ENCODE data around the gene CLRN2. TPM values are rescaled to one million over a fixed set of nuclear protein-coding genes. Genes with fewer than 3 reads are reported as not detected.

The CLRN2 gene
- total RNA-seq, 1 experiment from 2014 or later, result not detected

DNA sequence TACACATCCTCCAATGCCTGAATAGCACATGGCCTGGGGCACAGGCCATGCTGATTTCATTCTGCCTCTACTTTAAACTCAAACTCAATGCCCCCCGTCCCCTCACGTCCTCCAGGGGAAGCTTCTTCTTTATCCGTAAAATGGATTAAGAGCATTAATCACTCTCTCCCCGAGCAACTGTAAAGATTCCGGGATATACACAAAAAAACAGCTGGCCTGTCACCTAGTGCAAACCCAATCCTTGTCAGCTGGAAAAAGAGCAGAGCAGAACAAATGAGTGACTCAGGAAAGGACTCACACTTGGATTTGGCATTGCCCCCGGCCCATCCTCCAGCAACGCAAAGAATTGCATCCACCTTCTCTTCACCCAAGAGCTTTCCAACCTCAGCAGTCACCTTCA is 10.9 kb upstream of the CLRN2 start:
- in situ Hi-C loops (cut with HindIII; ENCODE audit: low pct_unique_long_range_greater_than_20kb, low sequenced_read_pairs), result no loop called here
- Histone ChIP-seq H3K4me3 (ENCODE audit: low read depth in 2 of 2, low read length in 2 of 2) (no peak overlapping the region), H3K27ac (ENCODE audit: low read length) (no peak overlapping the region), H3K4me1 (ENCODE audit: control insufficient read depth, insufficient read depth, low read length) (no peaks in the 10 kb centered on the region), H3K9me3 (ENCODE audit: control insufficient read depth, insufficient read depth, low read depth, low read length) (no peaks in the 10 kb centered on the region), H3K36me3 (ENCODE audit: control insufficient read depth, insufficient read depth, low read length) (no peaks in the 10 kb centered on the region; the same call in 1 of the 2 replicates), H3K27me3 (ENCODE audit: control insufficient read depth, insufficient read depth, low read length) (no peaks in the 10 kb centered on the region)
- intact Hi-C loops (cut with micrococcal nuclease; ENCODE audit: unreplicated experiment), result no loop called here
- BruUV-seq (replicated peaks), result no TSS peak
- CTCF ChIA-PET, result no interaction called here
- ATAC-seq, result no peak
- DNase-seq (ENCODE audit: low read depth, low spot score), result no peak
- TF ChIP-seq, protein P1, sequence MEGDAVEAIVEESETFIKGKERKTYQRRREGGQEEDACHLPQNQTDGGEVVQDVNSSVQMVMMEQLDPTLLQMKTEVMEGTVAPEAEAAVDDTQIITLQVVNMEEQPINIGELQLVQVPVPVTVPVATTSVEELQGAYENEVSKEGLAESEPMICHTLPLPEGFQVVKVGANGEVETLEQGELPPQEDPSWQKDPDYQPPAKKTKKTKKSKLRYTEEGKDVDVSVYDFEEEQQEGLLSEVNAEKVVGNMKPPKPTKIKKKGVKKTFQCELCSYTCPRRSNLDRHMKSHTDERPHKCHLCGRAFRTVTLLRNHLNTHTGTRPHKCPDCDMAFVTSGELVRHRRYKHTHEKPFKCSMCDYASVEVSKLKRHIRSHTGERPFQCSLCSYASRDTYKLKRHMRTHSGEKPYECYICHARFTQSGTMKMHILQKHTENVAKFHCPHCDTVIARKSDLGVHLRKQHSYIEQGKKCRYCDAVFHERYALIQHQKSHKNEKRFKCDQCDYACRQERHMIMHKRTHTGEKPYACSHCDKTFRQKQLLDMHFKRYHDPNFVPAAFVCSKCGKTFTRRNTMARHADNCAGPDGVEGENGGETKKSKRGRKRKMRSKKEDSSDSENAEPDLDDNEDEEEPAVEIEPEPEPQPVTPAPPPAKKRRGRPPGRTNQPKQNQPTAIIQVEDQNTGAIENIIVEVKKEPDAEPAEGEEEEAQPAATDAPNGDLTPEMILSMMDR (IDR thresholded peaks at IDR 0.05), result no peak
- no peak for TF ChIP-seq POLR2AphosphoS5 (IDR thresholded peaks at IDR 0.05; ENCODE audit: low read depth, low read length)
- TF ChIP-seq SIN3A (IDR thresholded peaks at IDR 0.05; ENCODE audit: borderline replicate concordance, insufficient read depth, low read depth, low read length), result no peak
- no peak for TF ChIP-seq TCF7L2 (IDR thresholded peaks at IDR 0.05; ENCODE audit: low read depth, low read length)
- TF ChIP-seq, protein P2, sequence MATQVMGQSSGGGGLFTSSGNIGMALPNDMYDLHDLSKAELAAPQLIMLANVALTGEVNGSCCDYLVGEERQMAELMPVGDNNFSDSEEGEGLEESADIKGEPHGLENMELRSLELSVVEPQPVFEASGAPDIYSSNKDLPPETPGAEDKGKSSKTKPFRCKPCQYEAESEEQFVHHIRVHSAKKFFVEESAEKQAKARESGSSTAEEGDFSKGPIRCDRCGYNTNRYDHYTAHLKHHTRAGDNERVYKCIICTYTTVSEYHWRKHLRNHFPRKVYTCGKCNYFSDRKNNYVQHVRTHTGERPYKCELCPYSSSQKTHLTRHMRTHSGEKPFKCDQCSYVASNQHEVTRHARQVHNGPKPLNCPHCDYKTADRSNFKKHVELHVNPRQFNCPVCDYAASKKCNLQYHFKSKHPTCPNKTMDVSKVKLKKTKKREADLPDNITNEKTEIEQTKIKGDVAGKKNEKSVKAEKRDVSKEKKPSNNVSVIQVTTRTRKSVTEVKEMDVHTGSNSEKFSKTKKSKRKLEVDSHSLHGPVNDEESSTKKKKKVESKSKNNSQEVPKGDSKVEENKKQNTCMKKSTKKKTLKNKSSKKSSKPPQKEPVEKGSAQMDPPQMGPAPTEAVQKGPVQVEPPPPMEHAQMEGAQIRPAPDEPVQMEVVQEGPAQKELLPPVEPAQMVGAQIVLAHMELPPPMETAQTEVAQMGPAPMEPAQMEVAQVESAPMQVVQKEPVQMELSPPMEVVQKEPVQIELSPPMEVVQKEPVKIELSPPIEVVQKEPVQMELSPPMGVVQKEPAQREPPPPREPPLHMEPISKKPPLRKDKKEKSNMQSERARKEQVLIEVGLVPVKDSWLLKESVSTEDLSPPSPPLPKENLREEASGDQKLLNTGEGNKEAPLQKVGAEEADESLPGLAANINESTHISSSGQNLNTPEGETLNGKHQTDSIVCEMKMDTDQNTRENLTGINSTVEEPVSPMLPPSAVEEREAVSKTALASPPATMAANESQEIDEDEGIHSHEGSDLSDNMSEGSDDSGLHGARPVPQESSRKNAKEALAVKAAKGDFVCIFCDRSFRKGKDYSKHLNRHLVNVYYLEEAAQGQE (IDR thresholded peaks at IDR 0.05; ENCODE audit: insufficient read depth in 1 of 2, low read depth in 2 of 2, low read length in 1 of 2), result no peak
- POLR2A ChIA-PET, result no interaction called here

DNA sequence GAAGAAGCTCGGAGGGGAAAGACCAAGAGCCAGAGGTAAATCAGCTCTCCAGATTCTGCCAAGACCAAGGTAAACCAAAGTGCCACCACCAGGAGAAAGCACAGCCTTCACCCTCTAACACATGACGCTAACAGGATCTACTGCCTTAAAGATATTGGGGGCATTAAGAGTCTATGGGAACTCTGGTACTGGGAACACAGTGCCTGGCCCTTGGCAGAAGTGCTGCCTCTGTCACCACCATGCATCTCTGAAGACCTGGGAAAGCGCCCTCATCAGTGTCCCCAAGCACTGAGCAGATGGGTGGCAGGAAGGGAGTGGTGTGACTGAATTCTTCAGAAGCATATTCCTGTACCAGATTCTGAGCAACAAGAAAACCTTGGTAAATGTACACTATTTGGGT is 4.4 kb upstream of the CLRN2 start:
- no TSS peak for BruUV-seq (replicated peaks)
- Histone ChIP-seq H3K27me3 (ENCODE audit: control insufficient read depth, insufficient read depth, low read length) (no peaks in the 10 kb centered on the region), H3K36me3 (ENCODE audit: control insufficient read depth, insufficient read depth, low read length) (no peaks in the 10 kb centered on the region), H3K4me1 (ENCODE audit: control insufficient read depth, insufficient read depth, low read length) (peaks cover 3% of the 10 kb centered on the region; the same call in 1 of the 2 replicates), H3K27ac (ENCODE audit: low read length) (no peak overlapping the region), H3K4me3 (ENCODE audit: low read depth in 2 of 2, low read length in 2 of 2) (peak overlapping the region in 1 of 2 experiments; percentile 65; a peak in 2 of 4 replicates), H3K9me3 (ENCODE audit: control insufficient read depth, insufficient read depth, low read depth, low read length) (no peaks in the 10 kb centered on the region)
- intact Hi-C loops (cut with micrococcal nuclease; ENCODE audit: unreplicated experiment) (no loop called here), in situ Hi-C loops (cut with HindIII; ENCODE audit: low pct_unique_long_range_greater_than_20kb, low sequenced_read_pairs) (no loop called here)
- TF ChIP-seq TCF7L2 (IDR thresholded peaks at IDR 0.05; ENCODE audit: low read depth, low read length) (no peak), SIN3A (IDR thresholded peaks at IDR 0.05; ENCODE audit: borderline replicate concordance, insufficient read depth, low read depth, low read length) (no peak), POLR2AphosphoS5 (IDR thresholded peaks at IDR 0.05; ENCODE audit: low read depth, low read length) (no peak)
- TF ChIP-seq, protein P1 (IDR thresholded peaks at IDR 0.05), result no peak
- TF ChIP-seq, protein P2 (IDR thresholded peaks at IDR 0.05; ENCODE audit: insufficient read depth in 1 of 2, low read depth in 2 of 2, low read length in 1 of 2), result no peak
- DNase-seq (ENCODE audit: low read depth, low spot score) (no peak), ATAC-seq (no peak)
- CTCF ChIA-PET, result no interaction called here
- POLR2A ChIA-PET, result no interaction called here
